T-cell (primary cell): Measurements from ENCODE around the gene ALPL. TPM values are rescaled to one million over a fixed set of nuclear protein-coding genes. Genes with fewer than 3 reads are reported as not detected.

Experiments
- ATAC-seq, 4 experiments: fragments of 200-7000 bp in 3 of 4; fragments of 150-1000 bp in 1 of 4; cut with Tn5 transposase; replicated peaks in 1 of 4; 1 replicate in 3 of 4; 2 replicates in 1 of 4; pipeline ENCODE4 v1.10.0; 2021; ENCODE audit warnings: moderate library complexity in 3 of 4, mild to moderate bottlenecking in 2 of 4, moderate number of reproducible peaks in 1 of 4
- CTCF ChIA-PET, 2 donors: fragments of 300-600 bp; sonication (Branson Sonifier 250); formaldehyde crosslinking; loops; one replicate each; lab custom pipeline; 2022; ENCODE audit warnings: antibody characterized with exemption in 2 of 2; lab: Charles Lee
- POLR2A ChIA-PET, 2 donors: fragments of 300-600 bp; sonication (Branson Sonifier 250); formaldehyde crosslinking; loops; one replicate each; lab custom pipeline; 2022; ENCODE audit warnings: antibody characterized with exemption in 2 of 2; lab: Charles Lee
- DNase-seq, 35 experiments: peaks; one replicate each; pipeline versions ENCODE4 v3.0.0 to v3.0.0-alpha.2; 2013 to 2023
- H3K27ac ChIP-seq: one replicate; pipeline ENCODE4 v1.5.1; 2013; ENCODE audit warnings: low read length
- H3K27me3 ChIP-seq, 2 experiments: replicated peaks in 1 of 2; 1 replicate in 1 of 2; 2 replicates in 1 of 2; pipeline versions ENCODE4 v1.6.1 to v1.7.0; 2013; ENCODE audit warnings: low read length in 1 of 2, mixed read lengths in 1 of 2; ENCODE audit not compliant: control insufficient read depth in 2 of 2, insufficient read depth in 2 of 2; ENCODE audit errors: extremely low read depth in 1 of 2
- H3K36me3 ChIP-seq, 2 donors: 1 replicate in 1 of 2; 2 replicates in 1 of 2; pipeline versions ENCODE4 v1.6.1 to v1.7.0; 2013; ENCODE audit warnings: low read length in 1 of 2; ENCODE audit not compliant: control insufficient read depth in 2 of 2, insufficient read depth in 1 of 2; ENCODE audit errors: extremely low read depth in 1 of 2
- H3K4me1 ChIP-seq, 2 experiments: 1 replicate in 1 of 2; 2 replicates in 1 of 2; pipeline versions ENCODE4 v1.6.1 to v1.7.0; 2013; ENCODE audit warnings: low read length in 2 of 2, mixed read lengths in 1 of 2; ENCODE audit not compliant: insufficient read depth in 2 of 2, control insufficient read depth in 1 of 2; ENCODE audit errors: extremely low read depth in 1 of 2
- H3K4me3 ChIP-seq, 2 donors: 1 replicate in 1 of 2; 2 replicates in 1 of 2; pipeline versions ENCODE4 v1.5.1 to v1.7.0; 2013; ENCODE audit warnings: mild to moderate bottlenecking in 2 of 2, low read length in 1 of 2, moderate library complexity in 1 of 2; ENCODE audit not compliant: control insufficient read depth in 1 of 2; ENCODE audit errors: extremely low read depth in 1 of 2
- H3K9me3 ChIP-seq: 2 replicates; pipeline ENCODE4 v1.7.0; 2013
- H3K27ac Mint-ChIP-seq, 2 donors: one replicate each; pipeline ENCODE4 v1.8.0; 2020 to 2021; ENCODE audit warnings: mild to moderate bottlenecking in 2 of 2, mixed read lengths in 2 of 2
- H3K27me3 Mint-ChIP-seq, 2 donors: one replicate each; pipeline ENCODE4 v1.8.0; 2021 to 2022; ENCODE audit warnings: mixed read lengths in 2 of 2
- H3K36me3 Mint-ChIP-seq: one replicate; pipeline ENCODE4 v1.8.0; 2021; ENCODE audit warnings: mixed read lengths
- H3K4me1 Mint-ChIP-seq, 3 donors: one replicate each; pipeline ENCODE4 v1.8.0; 2020 to 2022; ENCODE audit warnings: mixed read lengths in 3 of 3, mild to moderate bottlenecking in 1 of 3
- H3K4me3 Mint-ChIP-seq, 3 donors: one replicate each; pipeline ENCODE4 v1.8.0; 2020 to 2022; ENCODE audit warnings: mild to moderate bottlenecking in 3 of 3, mixed read lengths in 3 of 3, moderate library complexity in 3 of 3
- H3K9me3 Mint-ChIP-seq, 3 donors: one replicate each; pipeline ENCODE4 v1.8.0; 2020 to 2022; ENCODE audit warnings: mixed read lengths in 3 of 3
- WGBS: methylation state at CpG from one replicate; pipeline ENCODE4 v1.1.5; 2013; ENCODE audit warnings: missing lambda C conversion rate; ENCODE audit not compliant: insufficient coverage; 5-methylcytosine and 5-hydroxymethylcytosine counted together
- total RNA-seq, 35 experiments: library from RNA in 6 of 35; stranded (reverse) in 6 of 35; fragments of 120-200 nt in 1 of 35; gene quantifications; one replicate each; pipeline versions ENCODE4 v1.2.1 to v1.2.4 and lab custom pipeline; 2013 to 2026

The ALPL gene
- total RNA-seq, 5 donors from 2014 or later (not counting 1 experiment from before 2014, with no cell fraction given), result 0.20 to 0.44 (median 0.41) TPM; not detected in 2

DNA sequence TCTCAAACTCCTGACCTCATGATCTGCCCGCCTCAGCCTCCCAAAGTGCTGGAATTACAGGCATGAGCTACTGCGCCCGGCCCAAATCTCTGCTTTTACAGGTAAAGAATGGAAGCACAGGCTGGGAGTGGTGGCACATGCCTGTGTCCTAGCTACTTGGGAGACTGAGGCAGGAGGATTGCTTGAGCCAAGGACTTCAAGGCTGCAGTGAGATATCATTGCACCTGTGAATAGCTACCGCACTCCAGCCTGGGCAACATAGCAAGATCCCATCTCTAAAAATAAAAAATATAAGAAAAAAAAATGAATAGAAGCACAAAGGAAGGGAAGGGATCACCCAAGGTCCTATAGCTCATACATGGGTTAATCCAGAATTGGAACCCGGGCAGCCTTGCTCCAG lies 15.0 kb downstream of the ALPL start:
- no peaks in the 10 kb centered on the region for H3K4me1 Mint-ChIP-seq
- H3K36me3 Mint-ChIP-seq, result no peaks in the 10 kb centered on the region
- CTCF ChIA-PET, result interaction anchor here in 1 of 2 donors (0.7 kb wide), 1 partner anchor 390 kb away, joined by 3 read pairs; no protein-coding TSS in a partner anchor
- H3K4me3 Mint-ChIP-seq, result no peak overlapping the region
- no peaks in the 10 kb centered on the region for H3K27me3 Mint-ChIP-seq
- POLR2A ChIA-PET, result no interaction called here
- H3K9me3 ChIP-seq, result no peaks in the 10 kb centered on the region
- WGBS, result 0% methylated on average over 1 of the region's 5 CpGs
- H3K4me1 ChIP-seq, result no peaks in the 10 kb centered on the region
- ATAC-seq, result no peak
- no peak overlapping the region for H3K4me3 ChIP-seq
- no peak for DNase-seq
- H3K27ac Mint-ChIP-seq, result no peak overlapping the region
- no peaks in the 10 kb centered on the region for H3K9me3 Mint-ChIP-seq
- H3K27ac ChIP-seq, result no peak overlapping the region
- H3K36me3 ChIP-seq, result no peaks in the 10 kb centered on the region
- no peaks in the 10 kb centered on the region for H3K27me3 ChIP-seq

DNA sequence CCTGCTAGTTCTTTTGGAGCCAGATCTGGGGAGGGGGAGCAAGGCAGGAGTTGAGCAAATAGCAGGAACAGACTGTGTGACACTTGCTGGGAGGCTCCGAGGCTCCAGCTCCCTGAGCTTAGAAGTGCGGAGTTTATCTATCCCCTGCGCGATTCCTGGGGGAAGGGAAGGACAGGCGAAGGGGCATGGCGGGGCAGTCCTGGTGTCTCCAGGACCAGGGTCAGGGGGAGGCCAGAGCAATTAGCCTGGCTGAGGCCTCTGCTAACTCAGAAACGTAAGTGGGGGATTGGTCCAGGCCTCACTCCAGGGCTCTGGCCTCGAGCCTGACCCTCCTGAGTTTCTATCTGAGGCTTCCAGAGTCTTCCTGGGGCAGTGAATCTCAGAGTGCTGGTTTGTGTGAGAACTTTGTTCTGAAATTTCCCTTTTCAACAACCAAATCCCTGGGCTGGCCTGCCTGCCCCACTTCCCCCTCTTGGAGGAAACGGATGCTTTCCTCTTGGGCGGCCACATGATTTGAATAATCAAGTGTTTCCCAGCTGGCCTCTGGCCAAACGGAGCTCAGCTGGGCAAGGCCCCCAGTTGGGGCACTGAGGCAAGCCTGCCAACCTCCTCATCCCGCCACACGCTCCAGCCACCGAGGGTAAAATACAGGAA lies 15.6 kb downstream of the ALPL start:
- POLR2A ChIA-PET, result no interaction called here
- Mint-ChIP-seq H3K4me1 (no peaks in the 10 kb centered on the region), H3K27me3 (no peaks in the 10 kb centered on the region), H3K9me3 (no peaks in the 10 kb centered on the region), H3K27ac (no peak overlapping the region), H3K36me3 (no peaks in the 10 kb centered on the region), H3K4me3 (no peak overlapping the region)
- ATAC-seq (no peak), DNase-seq (no peak)
- Histone ChIP-seq H3K4me1 (no peaks in the 10 kb centered on the region), H3K27ac (no peak overlapping the region), H3K36me3 (no peaks in the 10 kb centered on the region), H3K4me3 (no peak overlapping the region), H3K27me3 (no peaks in the 10 kb centered on the region), H3K9me3 (no peaks in the 10 kb centered on the region)
- WGBS, result 65% methylated on average over 13 of the region's 14 CpGs
- CTCF ChIA-PET, result no interaction called here

DNA sequence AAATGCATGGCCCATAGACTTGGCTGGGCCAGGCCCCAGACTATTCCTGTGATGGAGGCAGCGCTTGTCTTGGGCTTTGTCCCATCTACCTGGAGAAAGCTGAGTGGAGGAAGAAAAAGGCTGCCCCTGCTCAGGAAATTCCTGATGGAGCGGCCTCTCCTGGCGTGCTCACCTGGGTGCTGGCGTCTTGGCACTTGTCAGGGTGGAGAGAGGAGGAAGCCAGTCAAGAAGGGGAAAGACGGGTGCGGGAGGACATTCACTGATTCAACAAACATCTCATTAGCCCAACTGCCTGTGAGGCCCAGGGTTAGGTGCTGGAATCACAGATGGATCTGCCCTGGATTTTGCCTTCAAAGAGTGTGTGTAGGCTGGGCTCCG lies 16.1 kb downstream of the ALPL start:
- WGBS, result 100% methylated on average over 2 of the region's 7 CpGs
- H3K27me3 Mint-ChIP-seq, result peaks cover 1 to 4% of the 10 kb centered on the region in 2 donors
- no peak overlapping the region for H3K27ac ChIP-seq
- no peaks in the 10 kb centered on the region for H3K36me3 Mint-ChIP-seq
- H3K9me3 ChIP-seq, result no peaks in the 10 kb centered on the region
- ATAC-seq (no peak), DNase-seq (no peak)
- no peaks in the 10 kb centered on the region for H3K9me3 Mint-ChIP-seq
- H3K27ac Mint-ChIP-seq, result no peak overlapping the region
- no peak overlapping the region for H3K4me3 ChIP-seq
- ChIA-PET CTCF (no interaction called here), POLR2A (no interaction called here)
- no peak overlapping the region for H3K4me3 Mint-ChIP-seq
- no peaks in the 10 kb centered on the region for H3K36me3 ChIP-seq
- H3K4me1 ChIP-seq, result no peaks in the 10 kb centered on the region
- H3K4me1 Mint-ChIP-seq, result no peaks in the 10 kb centered on the region
- no peaks in the 10 kb centered on the region for H3K27me3 ChIP-seq

DNA sequence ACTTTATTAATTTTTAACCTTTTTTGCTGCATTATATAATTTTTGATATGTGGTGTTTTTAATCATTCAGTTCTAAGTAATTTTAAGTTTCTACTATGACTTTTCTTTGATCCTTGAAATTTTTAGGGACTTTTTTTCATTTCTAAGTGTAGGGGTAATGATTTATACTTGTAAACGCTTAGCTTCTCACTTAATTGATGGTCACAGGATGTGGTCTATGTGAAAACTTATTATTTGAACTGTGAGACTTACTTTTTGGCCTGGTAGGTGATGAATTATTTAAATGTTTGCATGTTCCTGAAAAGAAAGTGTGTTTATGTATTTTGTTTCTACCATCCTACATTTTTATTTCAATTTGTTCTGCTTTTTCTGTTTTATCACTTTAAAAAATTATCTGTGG lies 17.2 kb downstream of the ALPL start:
- no peak overlapping the region for H3K4me3 ChIP-seq
- no peak overlapping the region for H3K4me3 Mint-ChIP-seq
- ChIA-PET CTCF (no interaction called here), POLR2A (no interaction called here)
- no peaks in the 10 kb centered on the region for H3K9me3 Mint-ChIP-seq
- H3K4me1 ChIP-seq, result no peaks in the 10 kb centered on the region
- H3K27ac ChIP-seq, result no peak overlapping the region
- H3K27me3 Mint-ChIP-seq, result peaks cover 7 to 10% of the 10 kb centered on the region in 2 donors
- no peaks in the 10 kb centered on the region for H3K36me3 ChIP-seq
- ATAC-seq, result no peak
- no peaks in the 10 kb centered on the region for H3K36me3 Mint-ChIP-seq
- H3K9me3 ChIP-seq, result no peaks in the 10 kb centered on the region
- DNase-seq, result no peak
- WGBS, result no CpG with 5 or more reads among the region's 1 CpG
- peaks cover 0 to 5% of the 10 kb centered on the region in 2 experiments for H3K27me3 ChIP-seq
- no peak overlapping the region for H3K27ac Mint-ChIP-seq
- no peaks in the 10 kb centered on the region for H3K4me1 Mint-ChIP-seq

DNA sequence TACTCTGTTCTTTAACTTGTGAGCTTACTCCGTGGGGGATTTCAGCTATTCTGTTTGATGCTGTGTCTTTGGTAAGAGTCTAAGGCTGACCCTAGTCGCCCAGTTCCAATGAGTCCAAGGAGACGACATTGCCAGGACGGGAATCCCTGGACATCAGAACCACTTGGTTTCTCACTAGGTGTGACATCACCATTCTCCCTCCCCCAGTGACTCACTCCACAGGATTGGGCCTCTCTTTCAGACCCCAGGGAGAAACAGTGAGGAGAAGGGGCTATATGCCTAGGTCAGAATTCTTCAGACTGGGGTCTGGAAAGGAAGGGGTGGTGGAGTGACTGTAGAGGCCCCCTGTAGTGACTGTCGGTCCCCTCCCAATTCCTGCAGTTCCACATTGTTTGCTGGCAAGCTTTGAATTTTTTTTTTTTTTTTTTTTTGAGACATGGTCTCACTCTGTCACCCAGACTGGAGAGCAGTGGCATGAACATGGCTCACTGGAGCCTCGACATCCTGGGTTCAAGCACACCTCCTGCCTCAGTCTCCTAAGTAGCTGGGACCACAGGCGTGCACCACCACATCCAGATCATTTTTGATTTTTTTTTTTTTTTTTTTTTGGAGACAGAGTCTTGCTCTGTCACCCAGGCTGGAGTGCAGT lies 21.3 kb downstream of the ALPL start:
- POLR2A ChIA-PET, result no interaction called here
- no peaks in the 10 kb centered on the region for H3K4me1 Mint-ChIP-seq
- CTCF ChIA-PET, result no interaction called here

DNA sequence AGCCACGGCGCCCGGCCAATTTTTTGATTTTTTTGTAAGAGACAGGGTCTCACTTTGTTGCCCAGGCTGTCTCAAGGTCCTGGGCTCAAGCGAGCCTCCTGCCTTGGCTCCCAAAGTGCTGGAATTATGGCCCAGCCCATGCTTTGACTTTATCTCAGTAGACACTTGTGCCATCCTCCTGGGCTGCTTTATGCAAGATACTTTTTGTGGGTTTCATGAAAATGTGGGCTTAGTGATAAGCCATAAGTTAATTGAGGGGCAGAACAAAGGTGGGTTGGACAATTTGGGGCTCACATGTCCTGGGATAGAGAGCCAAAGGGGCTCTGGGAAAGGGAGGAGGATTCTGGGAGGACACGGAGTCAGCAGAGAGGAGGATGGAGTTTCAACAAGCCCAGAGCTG lies 22.0 kb downstream of the ALPL start:
- H3K36me3 ChIP-seq, result no peaks in the 10 kb centered on the region
- CTCF ChIA-PET, result interaction anchor here in 1 of 2 donors (0.6 kb wide), 1 partner anchor 28 kb away, joined by 3 read pairs; no protein-coding TSS in a partner anchor
- Mint-ChIP-seq H3K27me3 (peaks cover 12 to 26% of the 10 kb centered on the region in 2 donors), H3K36me3 (no peaks in the 10 kb centered on the region), H3K4me1 (no peaks in the 10 kb centered on the region), H3K4me3 (no peak overlapping the region), H3K27ac (no peak overlapping the region), H3K9me3 (no peaks in the 10 kb centered on the region)
- no peak for ATAC-seq
- H3K4me1 ChIP-seq, result no peaks in the 10 kb centered on the region
- no peak for DNase-seq
- H3K27me3 ChIP-seq, result peaks cover under 1 to 13% of the 10 kb centered on the region in 2 experiments
- H3K27ac ChIP-seq, result no peak overlapping the region
- H3K9me3 ChIP-seq, result no peaks in the 10 kb centered on the region
- 89% methylated on average over 5 of the region's 5 CpGs for WGBS
- no peak overlapping the region for H3K4me3 ChIP-seq
- POLR2A ChIA-PET, result no interaction called here

More for the DNA sequence above, 21.3 kb downstream of the ALPL start:
- DNase-seq (no peak), ATAC-seq (no peak)
- H3K36me3 ChIP-seq, result no peaks in the 10 kb centered on the region
- no peaks in the 10 kb centered on the region for H3K9me3 Mint-ChIP-seq
- H3K4me1 ChIP-seq, result no peaks in the 10 kb centered on the region
- peaks cover 0 to 13% of the 10 kb centered on the region in 2 experiments for H3K27me3 ChIP-seq
- 86% methylated on average over 2 of the region's 7 CpGs for WGBS
- no peaks in the 10 kb centered on the region for H3K9me3 ChIP-seq
- no peak overlapping the region for H3K4me3 Mint-ChIP-seq
- H3K4me3 ChIP-seq, result no peak overlapping the region
- H3K27me3 Mint-ChIP-seq, result peaks cover 12 to 24% of the 10 kb centered on the region in 2 donors
- H3K36me3 Mint-ChIP-seq, result no peaks in the 10 kb centered on the region
- H3K27ac Mint-ChIP-seq, result no peak overlapping the region
- no peak overlapping the region for H3K27ac ChIP-seq
